ENCODE results near the gene FAM3A. TPM values are rescaled to one million over a fixed set of nuclear protein-coding genes. Genes with fewer than 3 reads are reported as not detected.
A peak's percentile ranks its signal among the peaks of the same experiment; 100 is the strongest.

The FAM3A gene
- total RNA-seq, 1 experiment from 2014 or later = 60.3 TPM

DNA sequence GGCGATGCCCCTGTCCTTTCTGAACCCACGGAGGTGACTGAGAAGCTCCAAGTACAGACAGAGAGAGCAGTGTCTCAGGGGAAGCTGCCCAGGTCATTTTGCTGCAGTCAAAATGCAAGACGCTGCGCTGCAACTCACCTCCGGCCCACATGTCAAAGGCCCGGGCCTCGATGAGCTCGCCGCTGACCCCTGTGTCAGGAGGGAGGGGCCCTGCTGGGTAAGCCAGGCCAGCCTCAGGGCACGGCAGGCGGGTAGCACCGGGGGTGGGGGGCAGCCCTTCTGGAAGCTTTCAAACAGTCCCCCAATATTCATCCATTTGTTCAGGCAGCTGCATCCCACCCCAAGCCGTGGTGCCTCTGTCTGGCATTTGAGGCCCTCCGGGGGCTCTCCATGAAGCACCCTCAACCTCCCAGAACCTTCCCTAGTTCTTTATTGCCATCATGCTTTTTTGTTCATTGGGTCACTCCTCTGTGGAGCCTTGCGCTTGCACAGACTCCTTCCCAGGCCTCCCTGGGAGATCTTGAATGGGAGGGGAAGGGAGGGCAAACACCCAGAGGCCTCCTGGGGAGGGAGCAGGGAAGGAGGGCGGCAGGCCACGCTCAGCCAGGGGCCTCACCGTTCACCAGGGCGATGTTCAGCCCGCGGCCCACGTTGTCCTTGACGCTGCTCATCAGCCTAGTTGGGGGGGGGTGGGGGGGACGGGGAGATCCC is 8.2 kb downstream of the FAM3A start:
- Histone ChIP-seq H3K4me3 (no peak overlapping the region), H3K79me2 (ENCODE audit: low read depth) (no peaks in the 10 kb centered on the region), H3K27ac (no peak overlapping the region), H3K9me2 (ENCODE audit: insufficient read depth) (no peaks in the 10 kb centered on the region), H2AFZ (no peak overlapping the region), H3K36me3 (ENCODE audit: low read depth) (no peaks in the 10 kb centered on the region), H3K4me2 (no peak overlapping the region), H4K20me1 (ENCODE audit: insufficient read depth) (no peaks in the 10 kb centered on the region), H3K4me1 (replicated peaks; ENCODE audit: insufficient read depth) (peaks cover 14% of the 10 kb centered on the region), H3K27me3 (ENCODE audit: insufficient read depth, low read depth) (no peaks in the 10 kb centered on the region), H3K9me3 (ENCODE audit: insufficient read depth, low read depth) (no peaks in the 10 kb centered on the region), H3F3A (ENCODE audit: insufficient read depth, low read depth) (peaks cover 14% of the 10 kb centered on the region; the same call in 1 of the 2 replicates)
- DNase-seq = no peak
- no TSS peak for BruUV-seq (replicated peaks)
- TF ChIP-seq, protein P1, sequence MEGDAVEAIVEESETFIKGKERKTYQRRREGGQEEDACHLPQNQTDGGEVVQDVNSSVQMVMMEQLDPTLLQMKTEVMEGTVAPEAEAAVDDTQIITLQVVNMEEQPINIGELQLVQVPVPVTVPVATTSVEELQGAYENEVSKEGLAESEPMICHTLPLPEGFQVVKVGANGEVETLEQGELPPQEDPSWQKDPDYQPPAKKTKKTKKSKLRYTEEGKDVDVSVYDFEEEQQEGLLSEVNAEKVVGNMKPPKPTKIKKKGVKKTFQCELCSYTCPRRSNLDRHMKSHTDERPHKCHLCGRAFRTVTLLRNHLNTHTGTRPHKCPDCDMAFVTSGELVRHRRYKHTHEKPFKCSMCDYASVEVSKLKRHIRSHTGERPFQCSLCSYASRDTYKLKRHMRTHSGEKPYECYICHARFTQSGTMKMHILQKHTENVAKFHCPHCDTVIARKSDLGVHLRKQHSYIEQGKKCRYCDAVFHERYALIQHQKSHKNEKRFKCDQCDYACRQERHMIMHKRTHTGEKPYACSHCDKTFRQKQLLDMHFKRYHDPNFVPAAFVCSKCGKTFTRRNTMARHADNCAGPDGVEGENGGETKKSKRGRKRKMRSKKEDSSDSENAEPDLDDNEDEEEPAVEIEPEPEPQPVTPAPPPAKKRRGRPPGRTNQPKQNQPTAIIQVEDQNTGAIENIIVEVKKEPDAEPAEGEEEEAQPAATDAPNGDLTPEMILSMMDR (conservative IDR thresholded peaks at IDR 0.05) = no peak
- TF ChIP-seq EZH2 (IDR thresholded peaks at IDR 0.05; ENCODE audit: low read depth) = no peak
- POLR2A ChIA-PET (ENCODE audit: unreplicated experiment) = interaction anchor here (0.5 to 0.6 kb wide), 3 partner anchors 88 to 467 kb away, joined by 3 to 4 read pairs (median 3); no protein-coding TSS in a partner anchor
- CTCF ChIA-PET = interaction anchor here (0.6 kb wide), 1 partner anchor 22 kb away, joined by 4 read pairs; the partner anchor contains the start of gene UBL4A
- intact Hi-C loops (cut with micrococcal nuclease; ENCODE audit: unreplicated experiment) = no loop called here

DNA sequence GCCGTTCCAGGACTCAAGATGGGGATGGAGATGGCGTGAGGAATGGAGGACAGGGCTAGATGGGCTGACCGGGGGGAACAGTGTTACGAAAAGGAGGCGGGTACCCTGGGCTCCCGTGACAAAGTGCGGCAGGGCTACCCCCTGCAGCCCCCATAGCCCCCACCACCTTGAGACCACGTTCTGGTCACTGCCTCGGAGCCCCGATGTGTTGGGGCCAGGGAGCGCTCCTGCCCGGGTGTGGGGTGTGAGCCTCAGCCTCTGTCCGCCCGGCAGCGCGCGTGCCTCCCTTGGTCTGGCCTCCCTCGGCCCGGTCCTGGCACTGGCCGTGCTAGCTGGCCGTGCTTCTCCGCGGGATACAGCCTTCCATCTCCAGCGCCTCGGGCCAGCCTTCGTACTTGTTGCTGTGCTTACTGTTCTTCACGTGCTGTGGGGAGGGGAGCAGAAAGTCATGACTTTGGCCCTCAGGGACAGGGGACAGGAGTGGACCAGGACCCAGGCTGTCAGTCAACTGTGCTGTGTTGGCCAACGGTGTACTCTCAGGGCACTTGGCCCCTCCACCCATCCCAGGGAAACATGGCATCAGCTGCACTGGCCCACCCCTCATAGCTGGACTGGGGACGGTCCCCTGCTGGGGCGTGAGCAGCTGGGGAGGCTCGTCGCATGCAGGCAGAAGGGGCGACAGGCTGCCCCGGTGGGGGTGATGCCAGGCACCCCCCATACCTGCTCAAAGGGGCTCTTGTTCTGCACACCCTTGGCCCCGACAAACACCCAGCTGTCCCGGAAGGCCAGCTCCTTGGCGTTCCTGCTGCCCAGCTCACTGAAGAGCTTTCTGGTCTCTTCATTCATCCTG is 9.3 kb downstream of the FAM3A start:
- no peaks in the 10 kb centered on the region for H3K79me2 ChIP-seq (ENCODE audit: low read depth)
- H2AFZ ChIP-seq = no peak overlapping the region
- H3F3A ChIP-seq (ENCODE audit: insufficient read depth, low read depth) = peaks cover 14% of the 10 kb centered on the region; the same call in 1 of the 2 replicates
- no peaks in the 10 kb centered on the region for H4K20me1 ChIP-seq (ENCODE audit: insufficient read depth)
- peak overlapping the region; percentile 59; the same call in 1 of the 2 replicates for H3K27ac ChIP-seq
- no peak overlapping the region; the same call in 1 of the 2 replicates for H3K4me2 ChIP-seq
- no TSS peak for BruUV-seq (replicated peaks)
- H3K4me1 ChIP-seq (replicated peaks; ENCODE audit: insufficient read depth) = peaks cover 14% of the 10 kb centered on the region
- ChIA-PET POLR2A (ENCODE audit: unreplicated experiment) (no interaction called here), CTCF (no interaction called here)
- TF ChIP-seq, protein P1 (conservative IDR thresholded peaks at IDR 0.05) = no peak
- TF ChIP-seq EZH2 (IDR thresholded peaks at IDR 0.05; ENCODE audit: low read depth) = no peak
- no peak for DNase-seq
- H3K36me3 ChIP-seq (ENCODE audit: low read depth) = no peaks in the 10 kb centered on the region
- no peaks in the 10 kb centered on the region for H3K9me2 ChIP-seq (ENCODE audit: insufficient read depth)
- H3K9me3 ChIP-seq (ENCODE audit: insufficient read depth, low read depth) = no peaks in the 10 kb centered on the region
- intact Hi-C loops (cut with micrococcal nuclease; ENCODE audit: unreplicated experiment) = no loop called here
- no peaks in the 10 kb centered on the region for H3K27me3 ChIP-seq (ENCODE audit: insufficient read depth, low read depth)
- no peak overlapping the region for H3K4me3 ChIP-seq

DNA sequence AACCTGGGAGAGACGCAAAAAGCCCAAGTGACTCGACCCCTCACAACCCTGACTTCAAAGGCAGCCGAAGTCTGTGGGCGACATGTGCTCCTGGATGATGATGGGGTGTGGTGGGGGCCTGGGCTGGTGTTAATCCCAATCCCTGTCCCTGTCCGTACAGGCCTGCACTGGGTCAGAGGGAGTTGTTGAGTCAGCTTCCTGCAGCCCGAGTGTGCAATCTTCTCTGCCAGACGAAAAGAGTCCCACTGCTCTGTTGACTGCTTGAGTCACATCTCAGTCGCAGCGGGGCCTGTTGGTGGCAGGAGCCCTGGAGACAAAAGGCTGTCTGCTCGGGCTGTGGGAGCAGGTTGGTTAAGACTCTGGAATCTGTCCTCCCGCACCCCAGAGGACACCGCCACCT is 10.3 kb downstream of the FAM3A start:
- H3K4me3 ChIP-seq = no peak overlapping the region
- ChIA-PET POLR2A (ENCODE audit: unreplicated experiment) (no interaction called here), CTCF (no interaction called here)
- no peaks in the 10 kb centered on the region for H3K36me3 ChIP-seq (ENCODE audit: low read depth)
- peak; percentile 49 to 67 for DNase-seq
- peak overlapping the region; percentile 36; the same call in 1 of the 2 replicates for H3K4me2 ChIP-seq
- BruUV-seq (replicated peaks) = no TSS peak
- no peaks in the 10 kb centered on the region for H3K9me2 ChIP-seq (ENCODE audit: insufficient read depth)
- H3K4me1 ChIP-seq (replicated peaks; ENCODE audit: insufficient read depth) = peaks cover 14% of the 10 kb centered on the region
- H3K79me2 ChIP-seq (ENCODE audit: low read depth) = no peaks in the 10 kb centered on the region
- intact Hi-C loops (cut with micrococcal nuclease; ENCODE audit: unreplicated experiment) = no loop called here
- no peaks in the 10 kb centered on the region for H4K20me1 ChIP-seq (ENCODE audit: insufficient read depth)
- no peaks in the 10 kb centered on the region for H3K27me3 ChIP-seq (ENCODE audit: insufficient read depth, low read depth)
- peaks cover 14% of the 10 kb centered on the region; the same call in 1 of the 2 replicates for H3F3A ChIP-seq (ENCODE audit: insufficient read depth, low read depth)
- H3K27ac ChIP-seq = peak overlapping the region; percentile 59
- H3K9me3 ChIP-seq (ENCODE audit: insufficient read depth, low read depth) = no peaks in the 10 kb centered on the region
- no peak for TF ChIP-seq EZH2 (IDR thresholded peaks at IDR 0.05; ENCODE audit: low read depth)
- TF ChIP-seq, protein P1 (conservative IDR thresholded peaks at IDR 0.05) = no peak
- H2AFZ ChIP-seq = no peak overlapping the region

Data from PC-9 (cell line).